Breast epithelium (tissue), 4 donors: ENCODE results near the gene ITPR1. TPM values are rescaled to one million over a fixed set of nuclear protein-coding genes. Genes with fewer than 3 reads are reported as not detected.

Experiments
- DNase-seq, 2 donors: peaks; one replicate each; pipeline ENCODE4 v3.0.0-alpha.2; 2019; ENCODE audit warnings: low spot score in 2 of 2
- H3K27ac ChIP-seq, 2 donors: fragments of 200-600 bp; sonication (generic) in 1 of 2; one replicate each; pipeline ENCODE4 v1.5.1; 2016 to 2019; ENCODE audit warnings: mild to moderate bottlenecking in 1 of 2
- H3K27me3 ChIP-seq, 2 donors: fragments of 200-600 bp; sonication (generic) in 1 of 2; one replicate each; pipeline versions ENCODE4 v1.5.1 to v1.6.0; 2017 to 2019; ENCODE audit warnings: control low read depth in 1 of 2, mild to moderate bottlenecking in 1 of 2
- H3K36me3 ChIP-seq: fragments of 200-600 bp; one replicate; pipeline ENCODE4 v1.5.1; 2019
- H3K4me1 ChIP-seq, 2 donors: fragments of 200-600 bp; sonication (generic); one replicate each; pipeline ENCODE4 v1.5.1; 2016 to 2019; ENCODE audit warnings: control low read depth in 1 of 2
- H3K4me3 ChIP-seq, 3 donors: fragments of 200-600 bp; sonication (generic); 1 replicate in 2 of 3; 2 replicates in 1 of 3; pipeline ENCODE4 v1.5.1; 2016 to 2019; ENCODE audit warnings: mild to moderate bottlenecking in 3 of 3, moderate library complexity in 2 of 3
- H3K9me3 ChIP-seq, 2 donors: fragments of 200-600 bp; sonication (generic) in 1 of 2; one replicate each; pipeline ENCODE4 v1.5.1; 2016 to 2019; ENCODE audit warnings: control low read depth in 1 of 2
- POLR2A ChIP-seq: fragments of 450-650 bp; IDR thresholded peaks from one replicate; pipeline ENCODE4 v1.6.1; 2016; ENCODE audit warnings: antibody characterized with exemption, mild to moderate bottlenecking, moderate library complexity
- POLR2AphosphoS5 ChIP-seq, 3 donors: sonication (generic); formaldehyde crosslinking; IDR thresholded peaks; one replicate each; pipeline ENCODE4 v1.6.1; 2017; ENCODE audit warnings: antibody characterized with exemption in 3 of 3
- intact Hi-C: fragments of 100-400 bp; cut with DNase I; formaldehyde crosslinking; loops from one replicate; pipeline ENCODE4 v1.15.1; 2023; ENCODE audit warnings: low total_unique reads
- total RNA-seq, 3 donors: library from RNA; depleted of rRNA; stranded (reverse); fragments of >200 nt; gene quantifications; one replicate each; pipeline ENCODE4 v1.1.0, GENCODE V29; 2016
- TF ChIP-seq, protein P1 (sequence below), 3 donors: fragments of 450-650 bp; IDR thresholded peaks; one replicate each; pipeline ENCODE4 v1.5.1; 2016 to 2017; ENCODE audit warnings: antibody characterized with exemption in 3 of 3, mild to moderate bottlenecking in 3 of 3, moderate library complexity in 3 of 3

ITPR1 gene
- total RNA-seq, 3 donors from 2014 or later = 53.8 to 227 (median 174) TPM

DNA sequence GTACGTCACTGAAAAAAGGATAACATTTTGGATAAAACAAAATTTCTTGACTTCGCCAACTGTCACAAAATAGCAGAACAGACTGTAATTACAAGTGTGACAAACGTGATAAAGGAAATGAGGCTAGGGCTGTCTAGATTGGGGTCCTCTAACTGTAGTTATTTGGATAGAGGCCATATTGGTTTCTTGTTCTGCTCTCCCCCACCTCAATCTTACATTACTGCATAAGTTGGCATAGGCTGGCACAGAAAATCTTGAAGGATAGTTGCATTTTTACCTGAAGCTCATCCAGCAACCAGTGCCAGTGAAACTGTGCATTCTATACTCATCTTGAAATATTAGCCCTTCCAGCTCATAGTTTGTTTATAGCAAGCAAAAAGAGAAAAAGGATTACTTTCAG lies 84.6 kb downstream of the ITPR1 start:
- no peak overlapping the region for H3K27ac ChIP-seq
- DNase-seq = no peak
- H3K4me1 ChIP-seq = no peaks in the 10 kb centered on the region
- intact Hi-C loops = no loop called here
- H3K9me3 ChIP-seq = no peaks in the 10 kb centered on the region
- H3K36me3 ChIP-seq = no peaks in the 10 kb centered on the region
- H3K27me3 ChIP-seq = no peaks in the 10 kb centered on the region
- TF ChIP-seq POLR2A (no peak), POLR2AphosphoS5 (IDR thresholded peaks at IDR 0.05) (no peak)
- TF ChIP-seq, protein P1, sequence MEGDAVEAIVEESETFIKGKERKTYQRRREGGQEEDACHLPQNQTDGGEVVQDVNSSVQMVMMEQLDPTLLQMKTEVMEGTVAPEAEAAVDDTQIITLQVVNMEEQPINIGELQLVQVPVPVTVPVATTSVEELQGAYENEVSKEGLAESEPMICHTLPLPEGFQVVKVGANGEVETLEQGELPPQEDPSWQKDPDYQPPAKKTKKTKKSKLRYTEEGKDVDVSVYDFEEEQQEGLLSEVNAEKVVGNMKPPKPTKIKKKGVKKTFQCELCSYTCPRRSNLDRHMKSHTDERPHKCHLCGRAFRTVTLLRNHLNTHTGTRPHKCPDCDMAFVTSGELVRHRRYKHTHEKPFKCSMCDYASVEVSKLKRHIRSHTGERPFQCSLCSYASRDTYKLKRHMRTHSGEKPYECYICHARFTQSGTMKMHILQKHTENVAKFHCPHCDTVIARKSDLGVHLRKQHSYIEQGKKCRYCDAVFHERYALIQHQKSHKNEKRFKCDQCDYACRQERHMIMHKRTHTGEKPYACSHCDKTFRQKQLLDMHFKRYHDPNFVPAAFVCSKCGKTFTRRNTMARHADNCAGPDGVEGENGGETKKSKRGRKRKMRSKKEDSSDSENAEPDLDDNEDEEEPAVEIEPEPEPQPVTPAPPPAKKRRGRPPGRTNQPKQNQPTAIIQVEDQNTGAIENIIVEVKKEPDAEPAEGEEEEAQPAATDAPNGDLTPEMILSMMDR (IDR thresholded peaks at IDR 0.05) = no peak
- no peak overlapping the region for H3K4me3 ChIP-seq

DNA sequence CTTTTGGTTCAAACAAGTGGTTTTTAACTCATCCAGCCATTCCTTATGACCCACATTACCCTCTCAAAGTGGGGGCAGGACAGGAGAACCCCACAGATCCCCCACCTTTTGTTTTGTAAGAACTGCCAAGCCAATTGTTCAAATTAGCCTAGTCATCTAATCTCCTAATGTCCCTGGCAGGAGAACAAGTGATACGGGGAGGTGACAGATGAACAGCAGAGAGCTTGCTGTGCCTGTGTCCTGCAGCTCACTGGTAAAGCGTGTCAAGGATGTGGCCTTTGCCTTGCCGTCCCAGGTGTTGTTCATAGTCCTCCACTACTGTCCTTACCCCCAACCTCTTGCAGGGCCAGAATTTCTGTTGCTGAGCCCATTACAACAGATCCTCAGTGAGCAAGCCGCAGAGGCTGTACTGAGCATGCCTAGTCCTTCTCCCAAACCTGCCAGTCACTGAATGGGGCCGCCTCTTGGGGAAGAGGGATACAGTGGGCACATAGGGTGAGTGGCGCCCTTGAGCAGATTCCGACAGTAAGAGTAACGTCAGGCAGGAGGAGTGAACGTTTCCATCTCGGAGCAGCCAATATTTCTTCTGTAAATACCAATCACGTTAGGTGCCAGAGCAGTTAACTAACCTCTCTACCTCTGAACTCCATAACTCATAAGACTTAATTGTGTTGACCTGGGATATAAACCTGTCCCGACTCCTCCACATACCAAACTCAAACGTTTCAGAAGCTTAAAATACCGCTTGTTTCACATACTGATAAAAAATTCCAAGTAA lies 87.4 kb downstream of the ITPR1 start:
- TF ChIP-seq, protein P1 (IDR thresholded peaks at IDR 0.05) = no peak
- TF ChIP-seq POLR2AphosphoS5 (IDR thresholded peaks at IDR 0.05) = no peak
- no peak for TF ChIP-seq POLR2A
- intact Hi-C loops = no loop called here

DNA sequence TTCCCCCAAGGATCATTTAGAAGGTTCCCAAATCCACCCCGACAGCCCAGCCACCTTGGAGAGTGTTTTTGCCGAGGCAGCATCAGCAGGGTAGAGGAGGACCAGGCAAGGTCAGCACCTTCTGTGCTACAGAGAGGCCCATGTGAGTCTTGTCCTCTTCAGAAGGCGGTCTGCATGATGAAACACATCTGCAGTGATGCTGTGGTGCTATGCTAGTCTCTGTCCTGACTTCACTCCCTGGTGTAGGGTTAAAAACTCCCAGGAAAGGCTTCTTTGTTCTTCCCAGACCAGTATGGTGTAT lies 87.9 kb downstream of the ITPR1 start:
- Histone ChIP-seq H3K27me3 (no peaks in the 10 kb centered on the region), H3K9me3 (no peaks in the 10 kb centered on the region), H3K36me3 (no peaks in the 10 kb centered on the region), H3K4me3 (no peak overlapping the region), H3K27ac (peak overlapping the region; percentile 16 to 56), H3K4me1 (no peaks in the 10 kb centered on the region)
- TF ChIP-seq, protein P1 (IDR thresholded peaks at IDR 0.05) = no peak
- no peak for TF ChIP-seq POLR2A
- no peak for TF ChIP-seq POLR2AphosphoS5 (IDR thresholded peaks at IDR 0.05)
- no peak for DNase-seq
- intact Hi-C loops = no loop called here

More for the DNA sequence above, 87.4 kb downstream of the ITPR1 start:
- no peaks in the 10 kb centered on the region for H3K4me1 ChIP-seq
- peak overlapping the region; percentile 16 to 56 for H3K27ac ChIP-seq
- no peaks in the 10 kb centered on the region for H3K27me3 ChIP-seq
- no peaks in the 10 kb centered on the region for H3K36me3 ChIP-seq
- no peak overlapping the region for H3K4me3 ChIP-seq
- no peak for DNase-seq
- H3K9me3 ChIP-seq = no peaks in the 10 kb centered on the region

DNA sequence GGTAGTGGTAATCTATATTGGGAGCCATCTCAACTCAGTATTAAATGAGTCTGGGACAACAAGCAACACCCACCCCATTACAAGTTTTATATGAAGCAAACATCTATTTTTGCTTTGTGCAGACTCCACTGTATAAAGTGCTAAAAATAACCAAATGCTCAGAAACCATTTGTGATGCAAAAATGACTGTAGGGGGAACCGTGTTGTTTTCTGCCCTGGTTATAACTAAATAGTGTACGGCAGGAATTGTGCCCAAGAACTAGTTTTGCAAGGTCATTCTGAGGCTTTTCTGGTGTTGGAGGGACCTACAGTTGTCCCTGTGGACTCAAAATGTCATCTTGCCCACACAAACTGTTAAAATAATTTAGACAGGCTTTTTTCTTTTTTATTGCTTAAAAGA lies 88.3 kb downstream of the ITPR1 start:
- no peaks in the 10 kb centered on the region for H3K4me1 ChIP-seq
- no peaks in the 10 kb centered on the region for H3K27me3 ChIP-seq
- intact Hi-C loops = no loop called here
- no peak for DNase-seq
- TF ChIP-seq, protein P1 (IDR thresholded peaks at IDR 0.05) = no peak
- TF ChIP-seq POLR2A (no peak), POLR2AphosphoS5 (IDR thresholded peaks at IDR 0.05) (no peak)
- H3K4me3 ChIP-seq = no peak overlapping the region
- H3K9me3 ChIP-seq = no peaks in the 10 kb centered on the region
- H3K27ac ChIP-seq = peak overlapping the region; percentile 16 to 56
- H3K36me3 ChIP-seq = no peaks in the 10 kb centered on the region

DNA sequence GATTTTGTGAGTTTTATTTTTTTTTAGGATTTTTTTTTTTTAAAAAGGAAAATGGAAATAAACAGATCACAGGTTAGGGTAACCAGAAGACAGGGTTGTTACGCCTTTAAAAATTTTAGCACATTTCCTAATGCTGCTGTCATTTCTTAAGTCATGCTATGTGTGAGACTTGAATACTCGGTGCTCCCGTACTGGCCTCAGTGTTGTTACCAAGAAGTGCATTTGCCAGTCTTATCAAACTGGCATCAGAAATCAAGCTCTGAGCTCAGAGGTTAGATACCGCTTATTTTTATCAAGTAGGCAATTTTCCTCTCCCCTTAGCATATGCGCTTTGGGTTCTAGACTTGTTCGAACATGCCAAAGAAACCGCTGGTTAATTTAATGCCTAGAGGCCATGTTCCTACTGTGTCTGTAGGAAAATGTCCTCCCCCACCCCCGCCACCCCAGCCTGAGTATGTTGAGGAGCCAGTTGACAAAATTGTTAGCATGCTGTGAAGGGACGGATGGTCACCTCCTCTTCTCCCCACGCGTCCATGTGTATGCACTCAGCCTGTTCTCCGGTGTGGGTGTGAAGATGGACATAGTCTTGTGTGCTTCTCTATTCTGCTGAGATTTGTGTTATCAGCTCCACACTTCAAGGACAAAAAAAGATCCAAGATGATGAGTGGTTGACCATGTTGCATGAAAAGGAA lies 88.9 kb downstream of the ITPR1 start:
- no peaks in the 10 kb centered on the region for H3K9me3 ChIP-seq
- H3K4me3 ChIP-seq = peak overlapping the region in 1 of 3 donors; percentile 38
- H3K4me1 ChIP-seq = no peaks in the 10 kb centered on the region
- no peaks in the 10 kb centered on the region for H3K27me3 ChIP-seq
- no peak for DNase-seq
- TF ChIP-seq POLR2AphosphoS5 (IDR thresholded peaks at IDR 0.05) (no peak), POLR2A (no peak)
- TF ChIP-seq, protein P1 (IDR thresholded peaks at IDR 0.05) = no peak
- H3K27ac ChIP-seq = peak overlapping the region; percentile 16 to 75
- intact Hi-C loops = no loop called here
- H3K36me3 ChIP-seq = no peaks in the 10 kb centered on the region
